GM23338 (cell line): ENCODE measurements around the gene CCDC24.

Experiments
- CREB1 ChIP-seq: fragments of 250-450 bp; sonication (Bioruptor Pico); IDR thresholded peaks from 2 replicates; pipeline ENCODE4 v1.5.0; 2020; ENCODE audit warnings: low read depth, mild to moderate bottlenecking, moderate library complexity
- EZH2 ChIP-seq: fragments of 200-600 bp; sonication (generic); IDR thresholded peaks from one replicate; pipeline ENCODE4 v1.8.0; 2017; ENCODE audit warnings: antibody characterized with exemption, mild to moderate bottlenecking, low read depth; ENCODE audit not compliant: unreplicated experiment
- JUNB ChIP-seq: IDR thresholded peaks from one replicate; pipeline ENCODE4 v1.6.1; 2016; ENCODE audit warnings: antibody characterized with exemption; ENCODE audit not compliant: unreplicated experiment
- TF ChIP-seq, protein P1 (sequence below), 2 experiments: fragments of 200-600 bp in 1 of 2; sonication (generic) in 1 of 2; conservative IDR thresholded peaks; 2 replicates each; pipeline versions ENCODE4 v1.5.1 to v1.6.1; 2016 to 2017; ENCODE audit warnings: antibody characterized with exemption in 2 of 2, low read depth in 2 of 2, mild to moderate bottlenecking in 2 of 2, moderate library complexity in 1 of 2
- TF ChIP-seq, protein P2 (sequence below): IDR thresholded peaks from 2 replicates; pipeline ENCODE4 v1.6.1; 2016; ENCODE audit warnings: antibody characterized with exemption

DNA sequence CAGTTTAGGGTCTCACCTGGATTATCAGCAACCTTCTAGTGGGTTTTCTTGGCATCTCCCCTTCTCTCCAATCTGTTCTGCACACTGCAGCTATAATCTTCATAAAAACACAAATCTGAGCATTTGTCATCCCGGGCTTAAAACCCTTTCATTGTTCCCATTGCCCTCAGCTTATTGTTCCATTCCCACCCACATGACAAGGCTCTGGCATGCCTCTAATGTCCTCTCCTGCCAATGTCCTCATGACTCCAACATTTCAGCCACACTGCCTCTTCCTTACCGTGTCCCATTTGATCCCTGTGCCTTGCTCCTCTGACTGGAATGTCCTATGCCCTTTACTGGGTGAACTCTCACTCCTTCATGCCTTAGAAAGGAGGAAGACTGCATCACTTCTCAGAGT lies 29.1 kb upstream of the CCDC24 start:
- no peak for TF ChIP-seq EZH2
- TF ChIP-seq, protein P1, sequence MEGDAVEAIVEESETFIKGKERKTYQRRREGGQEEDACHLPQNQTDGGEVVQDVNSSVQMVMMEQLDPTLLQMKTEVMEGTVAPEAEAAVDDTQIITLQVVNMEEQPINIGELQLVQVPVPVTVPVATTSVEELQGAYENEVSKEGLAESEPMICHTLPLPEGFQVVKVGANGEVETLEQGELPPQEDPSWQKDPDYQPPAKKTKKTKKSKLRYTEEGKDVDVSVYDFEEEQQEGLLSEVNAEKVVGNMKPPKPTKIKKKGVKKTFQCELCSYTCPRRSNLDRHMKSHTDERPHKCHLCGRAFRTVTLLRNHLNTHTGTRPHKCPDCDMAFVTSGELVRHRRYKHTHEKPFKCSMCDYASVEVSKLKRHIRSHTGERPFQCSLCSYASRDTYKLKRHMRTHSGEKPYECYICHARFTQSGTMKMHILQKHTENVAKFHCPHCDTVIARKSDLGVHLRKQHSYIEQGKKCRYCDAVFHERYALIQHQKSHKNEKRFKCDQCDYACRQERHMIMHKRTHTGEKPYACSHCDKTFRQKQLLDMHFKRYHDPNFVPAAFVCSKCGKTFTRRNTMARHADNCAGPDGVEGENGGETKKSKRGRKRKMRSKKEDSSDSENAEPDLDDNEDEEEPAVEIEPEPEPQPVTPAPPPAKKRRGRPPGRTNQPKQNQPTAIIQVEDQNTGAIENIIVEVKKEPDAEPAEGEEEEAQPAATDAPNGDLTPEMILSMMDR (conservative IDR thresholded peaks at IDR 0.05; ENCODE audit: low read depth in 2 of 2): no peak
- TF ChIP-seq, protein P2, sequence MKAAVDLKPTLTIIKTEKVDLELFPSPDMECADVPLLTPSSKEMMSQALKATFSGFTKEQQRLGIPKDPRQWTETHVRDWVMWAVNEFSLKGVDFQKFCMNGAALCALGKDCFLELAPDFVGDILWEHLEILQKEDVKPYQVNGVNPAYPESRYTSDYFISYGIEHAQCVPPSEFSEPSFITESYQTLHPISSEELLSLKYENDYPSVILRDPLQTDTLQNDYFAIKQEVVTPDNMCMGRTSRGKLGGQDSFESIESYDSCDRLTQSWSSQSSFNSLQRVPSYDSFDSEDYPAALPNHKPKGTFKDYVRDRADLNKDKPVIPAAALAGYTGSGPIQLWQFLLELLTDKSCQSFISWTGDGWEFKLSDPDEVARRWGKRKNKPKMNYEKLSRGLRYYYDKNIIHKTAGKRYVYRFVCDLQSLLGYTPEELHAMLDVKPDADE: no peak
- TF ChIP-seq CREB1 (CRISPR knock-in tag): no peak
- no peak for TF ChIP-seq JUNB
